ENCODE data around the gene DLX3. TPM values are rescaled to one million over a fixed set of nuclear protein-coding genes. Genes with fewer than 3 reads are reported as not detected.

The DLX3 gene
- total RNA-seq, 4 donors from 2014 or later = 0.28 TPM; not detected in 3

DNA sequence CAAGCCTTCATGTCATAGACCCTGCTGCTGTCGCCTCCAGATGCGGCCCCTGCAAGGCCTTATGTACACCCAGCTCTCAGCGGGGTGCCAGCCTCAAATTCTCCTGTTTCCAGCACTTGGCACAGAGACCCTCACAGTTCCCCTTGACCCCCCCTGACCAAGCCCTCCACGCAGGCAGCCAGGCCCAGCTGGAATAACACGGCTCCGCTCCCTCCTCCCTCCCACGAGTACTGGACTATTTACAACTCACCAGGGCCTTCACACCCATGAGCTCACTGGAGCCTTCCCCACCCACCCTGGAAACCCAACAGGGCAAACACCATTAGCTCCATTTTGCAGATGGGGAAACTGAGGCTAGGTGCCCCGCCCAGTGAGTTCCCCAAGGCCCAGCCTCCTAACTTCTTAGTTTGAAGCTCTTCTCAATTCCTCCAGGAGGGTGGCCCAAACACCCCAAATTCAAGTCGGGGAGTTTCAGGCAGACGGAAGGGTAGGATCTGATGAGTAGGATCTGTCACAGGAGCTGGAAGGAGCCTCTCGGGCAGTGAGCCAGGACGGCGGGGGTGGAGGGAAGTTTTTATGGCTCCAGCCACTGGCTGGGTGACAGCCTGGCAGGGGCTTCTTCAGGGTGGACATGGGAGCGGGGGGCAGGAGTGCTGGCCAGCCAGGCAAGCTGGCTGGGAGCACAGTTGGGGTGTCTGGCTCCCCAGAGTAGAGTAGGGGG lies 43.5 kb downstream of the DLX3 start:
- TF ChIP-seq POLR2A (IDR thresholded peaks at IDR 0.05) = no peak
- TF ChIP-seq, protein P1, sequence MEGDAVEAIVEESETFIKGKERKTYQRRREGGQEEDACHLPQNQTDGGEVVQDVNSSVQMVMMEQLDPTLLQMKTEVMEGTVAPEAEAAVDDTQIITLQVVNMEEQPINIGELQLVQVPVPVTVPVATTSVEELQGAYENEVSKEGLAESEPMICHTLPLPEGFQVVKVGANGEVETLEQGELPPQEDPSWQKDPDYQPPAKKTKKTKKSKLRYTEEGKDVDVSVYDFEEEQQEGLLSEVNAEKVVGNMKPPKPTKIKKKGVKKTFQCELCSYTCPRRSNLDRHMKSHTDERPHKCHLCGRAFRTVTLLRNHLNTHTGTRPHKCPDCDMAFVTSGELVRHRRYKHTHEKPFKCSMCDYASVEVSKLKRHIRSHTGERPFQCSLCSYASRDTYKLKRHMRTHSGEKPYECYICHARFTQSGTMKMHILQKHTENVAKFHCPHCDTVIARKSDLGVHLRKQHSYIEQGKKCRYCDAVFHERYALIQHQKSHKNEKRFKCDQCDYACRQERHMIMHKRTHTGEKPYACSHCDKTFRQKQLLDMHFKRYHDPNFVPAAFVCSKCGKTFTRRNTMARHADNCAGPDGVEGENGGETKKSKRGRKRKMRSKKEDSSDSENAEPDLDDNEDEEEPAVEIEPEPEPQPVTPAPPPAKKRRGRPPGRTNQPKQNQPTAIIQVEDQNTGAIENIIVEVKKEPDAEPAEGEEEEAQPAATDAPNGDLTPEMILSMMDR (IDR thresholded peaks at IDR 0.05) = no peak
- Histone ChIP-seq H3K36me3 (no peaks in the 10 kb centered on the region), H3K9me3 (no peaks in the 10 kb centered on the region), H3K4me1 (no peaks in the 10 kb centered on the region), H3K27me3 (no peaks in the 10 kb centered on the region), H3K4me3 (no peak overlapping the region), H3K27ac (no peak overlapping the region)
- DNase-seq = no peak
- intact Hi-C loops (cut with DNase I; ENCODE audit: low total_unique reads) = no loop called here

DNA sequence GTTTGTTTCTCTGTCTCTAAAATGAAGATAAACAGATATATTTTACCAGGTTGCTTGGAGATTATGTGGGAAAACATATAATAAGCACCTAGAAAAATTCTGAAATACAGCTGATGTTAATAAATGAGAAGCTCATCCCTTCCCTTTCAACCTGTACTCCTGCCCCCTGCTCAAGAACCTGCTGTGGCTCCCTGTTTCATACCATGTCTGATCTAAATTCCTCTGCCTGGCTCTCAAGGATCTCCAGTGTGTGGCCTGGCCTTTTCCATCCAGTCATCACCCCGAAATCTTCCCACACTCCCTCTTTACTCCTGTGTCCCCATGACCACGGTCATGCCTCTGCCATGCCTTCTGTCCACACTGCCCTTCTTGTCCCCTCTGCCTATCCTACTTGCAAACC lies 45.4 kb downstream of the DLX3 start:
- no peak for DNase-seq
- no peaks in the 10 kb centered on the region for H3K9me3 ChIP-seq
- H3K27ac ChIP-seq = no peak overlapping the region
- no peak overlapping the region for H3K4me3 ChIP-seq
- no peaks in the 10 kb centered on the region for H3K27me3 ChIP-seq
- H3K4me1 ChIP-seq = no peaks in the 10 kb centered on the region
- intact Hi-C loops (cut with DNase I; ENCODE audit: low total_unique reads) = no loop called here
- no peaks in the 10 kb centered on the region for H3K36me3 ChIP-seq
- no peak for TF ChIP-seq POLR2A (IDR thresholded peaks at IDR 0.05)
- TF ChIP-seq, protein P1 (IDR thresholded peaks at IDR 0.05) = no peak

DNA sequence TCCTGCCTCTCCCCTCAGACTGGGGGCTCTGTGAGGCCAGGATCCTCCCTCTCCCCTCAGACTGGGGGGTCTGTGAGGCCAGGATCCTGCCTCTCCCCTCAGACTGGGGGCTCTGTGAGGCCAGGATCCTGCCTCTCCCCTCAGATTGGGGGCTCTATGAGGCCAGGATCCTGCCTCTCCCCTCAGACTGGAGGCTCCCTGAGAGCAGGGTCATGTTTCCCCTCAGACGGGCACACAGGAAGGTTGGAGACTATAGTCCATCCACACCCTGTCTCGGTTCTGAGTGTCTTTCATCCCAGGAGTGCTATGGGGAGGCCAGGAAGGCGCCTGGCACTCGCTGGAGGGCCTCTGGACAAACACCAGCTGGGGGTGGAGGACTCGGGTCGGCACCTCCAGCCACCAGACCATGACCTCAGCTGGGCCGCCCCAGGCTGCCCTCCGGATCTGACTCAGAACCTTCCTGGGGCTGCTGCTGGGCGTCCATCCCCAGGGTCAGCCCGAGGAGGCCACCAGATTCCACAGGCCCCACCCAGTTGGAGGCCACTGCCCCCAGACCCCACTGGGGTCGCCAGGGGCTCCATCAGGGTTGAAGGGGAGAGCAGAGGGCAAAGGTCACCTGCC lies 48.0 kb downstream of the DLX3 start:
- no peaks in the 10 kb centered on the region for H3K4me1 ChIP-seq
- H3K9me3 ChIP-seq = no peaks in the 10 kb centered on the region
- no peak overlapping the region for H3K27ac ChIP-seq
- H3K4me3 ChIP-seq = no peak overlapping the region
- TF ChIP-seq, protein P1 (IDR thresholded peaks at IDR 0.05) = no peak
- TF ChIP-seq POLR2A (IDR thresholded peaks at IDR 0.05) = no peak
- intact Hi-C loops (cut with DNase I; ENCODE audit: low total_unique reads) = no loop called here
- H3K36me3 ChIP-seq = no peaks in the 10 kb centered on the region
- no peaks in the 10 kb centered on the region for H3K27me3 ChIP-seq
- no peak for DNase-seq

DNA sequence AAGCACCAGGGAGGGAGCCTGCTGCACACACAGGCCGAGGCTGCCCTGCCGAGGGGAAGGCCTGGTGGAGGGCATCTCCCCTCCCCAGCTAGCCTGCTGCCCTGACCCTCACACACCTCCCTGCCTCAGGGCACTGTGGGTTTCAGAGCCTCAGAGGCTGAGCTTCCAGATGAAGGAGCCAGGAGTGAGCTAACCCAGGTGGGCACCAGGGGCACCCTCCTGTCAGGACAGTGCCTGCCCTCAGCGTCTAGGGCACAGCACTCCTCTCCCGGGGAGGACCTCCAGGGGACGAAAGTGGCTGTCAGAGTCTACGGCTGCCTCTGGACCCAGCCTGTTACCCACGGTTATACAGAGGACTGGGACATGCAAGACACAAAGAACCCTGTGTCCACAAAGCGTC lies 48.8 kb downstream of the DLX3 start:
- intact Hi-C loops (cut with DNase I; ENCODE audit: low total_unique reads) = no loop called here
- TF ChIP-seq, protein P1 (IDR thresholded peaks at IDR 0.05) = no peak
- no peak for TF ChIP-seq POLR2A (IDR thresholded peaks at IDR 0.05)
- no peaks in the 10 kb centered on the region for H3K27me3 ChIP-seq

DNA sequence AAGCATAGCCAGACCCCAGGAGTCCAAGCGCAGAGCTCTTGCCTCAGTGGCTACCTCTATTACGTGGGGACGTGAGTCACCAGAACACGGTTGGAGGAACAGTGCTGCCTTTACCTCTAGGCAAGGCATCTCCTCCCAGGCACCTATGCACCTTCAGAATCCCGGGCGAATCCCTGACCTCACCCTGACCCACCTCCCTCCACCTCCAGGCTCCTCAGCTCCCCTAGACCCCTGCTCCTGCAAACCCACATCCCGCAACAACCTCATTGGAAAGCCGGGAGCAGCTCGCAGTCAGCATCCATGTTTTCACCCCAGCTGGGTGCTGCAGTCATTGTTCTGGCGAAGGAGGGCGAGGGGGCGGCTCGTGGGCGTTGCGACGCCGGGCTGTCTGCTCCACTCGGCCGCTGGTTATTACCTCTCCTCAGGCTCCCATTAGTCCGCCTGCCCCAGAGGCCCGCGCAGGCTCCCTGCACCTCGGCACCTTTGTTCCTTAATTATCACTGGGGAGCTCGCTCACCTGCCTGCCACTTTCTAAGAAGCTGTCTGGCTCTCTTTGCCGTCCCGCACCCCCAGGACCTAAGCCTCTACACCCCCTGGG lies 50.7 kb downstream of the DLX3 start:
- intact Hi-C loops (cut with DNase I; ENCODE audit: low total_unique reads) = no loop called here
- no peaks in the 10 kb centered on the region for H3K9me3 ChIP-seq

More for the DNA sequence above, 48.8 kb downstream of the DLX3 start:
- Histone ChIP-seq H3K36me3 (no peaks in the 10 kb centered on the region), H3K27ac (no peak overlapping the region), H3K4me3 (no peak overlapping the region), H3K4me1 (no peaks in the 10 kb centered on the region), H3K9me3 (no peaks in the 10 kb centered on the region)
- DNase-seq = no peak

More for the DNA sequence above, 50.7 kb downstream of the DLX3 start:
- DNase-seq = no peak
- no peak for TF ChIP-seq POLR2A (IDR thresholded peaks at IDR 0.05)
- TF ChIP-seq, protein P1 (IDR thresholded peaks at IDR 0.05) = no peak
- Histone ChIP-seq H3K27me3 (no peaks in the 10 kb centered on the region), H3K4me3 (no peak overlapping the region), H3K4me1 (no peaks in the 10 kb centered on the region), H3K27ac (no peak overlapping the region), H3K36me3 (no peaks in the 10 kb centered on the region)

Measured in uterus (tissue), 4 donors.